Duodenal mucosa (tissue), 2 donors: ENCODE data around the gene VBP1.
A peak's percentile ranks its signal among the peaks of the same experiment; 100 is the strongest.

Source experiments
- H3K27ac ChIP-seq: one replicate; pipeline ENCODE4 v1.7.0; 2013; ENCODE audit warnings: low read depth, low read length
- H3K27me3 ChIP-seq, 2 donors: one replicate each; pipeline ENCODE4 v1.7.0; 2013; ENCODE audit warnings: low read length in 2 of 2, control low read depth in 1 of 2; ENCODE audit not compliant: insufficient read depth in 2 of 2, control insufficient read depth in 1 of 2
- H3K36me3 ChIP-seq, 2 donors: one replicate each; pipeline ENCODE4 v1.7.0; 2013; ENCODE audit warnings: low read length in 2 of 2, control low read depth in 1 of 2; ENCODE audit not compliant: insufficient read depth in 2 of 2, control insufficient read depth in 1 of 2
- H3K4me1 ChIP-seq, 2 donors: one replicate each; pipeline ENCODE4 v1.7.0; 2013; ENCODE audit warnings: low read length in 2 of 2, control low read depth in 1 of 2; ENCODE audit not compliant: insufficient read depth in 2 of 2, control insufficient read depth in 1 of 2
- H3K4me3 ChIP-seq, 2 donors: one replicate each; pipeline ENCODE4 v1.7.0; 2013; ENCODE audit warnings: low read length in 2 of 2, low read depth in 1 of 2
- H3K9ac ChIP-seq, 2 donors: one replicate each; pipeline ENCODE4 v1.7.0; 2013; ENCODE audit warnings: low read length in 2 of 2, low read depth in 1 of 2
- H3K9me3 ChIP-seq, 2 donors: one replicate each; pipeline ENCODE4 v1.7.0; 2013; ENCODE audit warnings: low read length in 2 of 2, control low read depth in 1 of 2; ENCODE audit not compliant: control insufficient read depth in 1 of 2

The VBP1 gene

GRCh38 chrX:155216179-155216939 lies at the start of gene VBP1:
VBP1 (plus strand) TSS chrX:155216460; CDS start chrX:155216483, 23 bp downstream.
- peaks cover 0 to 5% of the 10 kb centered on the region in 2 donors for H3K36me3 ChIP-seq
- peak within 1 kb of the TSS; percentile 63 to 84 for H3K9ac ChIP-seq
- H3K27ac ChIP-seq: peak within 1 kb of the TSS; percentile 66
- no peaks in the 10 kb centered on the region for H3K9me3 ChIP-seq
- peak within 1 kb of the TSS; percentile 90 to 91 for H3K4me3 ChIP-seq
- H3K27me3 ChIP-seq: no peaks in the 10 kb centered on the region
- H3K4me1 ChIP-seq: peaks cover 0 to 11% of the 10 kb centered on the region in 2 donors

- no peaks in the 10 kb centered on the region for H3K36me3 ChIP-seq
- no peak overlapping the region for H3K9ac ChIP-seq
Measured at GRCh38 chrX:155169881-155170280, 46.4 kb upstream of the VBP1 start.

GRCh38 chrX:155179346-155179997 lies 36.8 kb upstream of the VBP1 start:
- Histone ChIP-seq H3K27me3 (no peaks in the 10 kb centered on the region), H3K4me3 (no peak overlapping the region), H3K9me3 (no peaks in the 10 kb centered on the region), H3K27ac (no peak overlapping the region), H3K9ac (no peak overlapping the region), H3K36me3 (no peaks in the 10 kb centered on the region), H3K4me1 (no peaks in the 10 kb centered on the region)

More at GRCh38 chrX:155169881-155170280, 46.4 kb upstream of the VBP1 start:
- H3K27me3 ChIP-seq: no peaks in the 10 kb centered on the region
- no peaks in the 10 kb centered on the region for H3K9me3 ChIP-seq
- H3K4me1 ChIP-seq: no peaks in the 10 kb centered on the region
- H3K27ac ChIP-seq: no peak overlapping the region
- H3K4me3 ChIP-seq: no peak overlapping the region

- Histone ChIP-seq H3K36me3 (no peaks in the 10 kb centered on the region), H3K4me1 (no peaks in the 10 kb centered on the region), H3K27me3 (no peaks in the 10 kb centered on the region), H3K9me3 (no peaks in the 10 kb centered on the region), H3K9ac (no peak overlapping the region), H3K27ac (no peak overlapping the region), H3K4me3 (no peak overlapping the region)
Measured at GRCh38 chrX:155188786-155189185, 27.5 kb upstream of the VBP1 start.

- Histone ChIP-seq H3K27me3 (no peaks in the 10 kb centered on the region), H3K9ac (no peak overlapping the region), H3K36me3 (no peaks in the 10 kb centered on the region), H3K4me1 (no peaks in the 10 kb centered on the region), H3K27ac (no peak overlapping the region), H3K9me3 (no peaks in the 10 kb centered on the region), H3K4me3 (no peak overlapping the region)
Measured at GRCh38 chrX:155211208-155211607, 5.1 kb upstream of the VBP1 start.

GRCh38 chrX:155213731-155214130 lies 2.5 kb upstream of the VBP1 start:
- peaks cover 0 to 11% of the 10 kb centered on the region in 2 donors for H3K4me1 ChIP-seq
- H3K27ac ChIP-seq: no peak overlapping the region
- no peaks in the 10 kb centered on the region for H3K9me3 ChIP-seq

GRCh38 chrX:155215443-155216178 lies 649 bp upstream of the VBP1 start:
- H3K27ac ChIP-seq: peak overlapping the region; percentile 36
- H3K27me3 ChIP-seq: no peaks in the 10 kb centered on the region
- H3K9ac ChIP-seq: peak overlapping the region; percentile 63 to 81
- H3K9me3 ChIP-seq: no peaks in the 10 kb centered on the region
- H3K36me3 ChIP-seq: peaks cover 0 to 3% of the 10 kb centered on the region in 2 donors
- peak overlapping the region; percentile 90 to 91 for H3K4me3 ChIP-seq
- H3K4me1 ChIP-seq: peaks cover 0 to 11% of the 10 kb centered on the region in 2 donors

More at GRCh38 chrX:155213731-155214130, 2.5 kb upstream of the VBP1 start:
- no peaks in the 10 kb centered on the region for H3K36me3 ChIP-seq
- no peak overlapping the region for H3K4me3 ChIP-seq
- H3K27me3 ChIP-seq: no peaks in the 10 kb centered on the region
- no peak overlapping the region for H3K9ac ChIP-seq

- H3K9ac ChIP-seq: peak overlapping the region; percentile 47 to 63
- H3K36me3 ChIP-seq: peaks cover 0 to 8% of the 10 kb centered on the region in 2 donors
- no peaks in the 10 kb centered on the region for H3K9me3 ChIP-seq
- H3K4me1 ChIP-seq: peaks cover 0 to 11% of the 10 kb centered on the region in 2 donors
- H3K4me3 ChIP-seq: peak overlapping the region; percentile 90 to 91
- no peaks in the 10 kb centered on the region for H3K27me3 ChIP-seq
- no peak overlapping the region for H3K27ac ChIP-seq
Measured at GRCh38 chrX:155216940-155217440, 730 bp downstream of the VBP1 start.

- no peak overlapping the region for H3K9ac ChIP-seq
- no peak overlapping the region for H3K27ac ChIP-seq
- no peak overlapping the region for H3K4me3 ChIP-seq
- H3K9me3 ChIP-seq: no peaks in the 10 kb centered on the region
- peaks cover 0 to 10% of the 10 kb centered on the region in 2 donors for H3K36me3 ChIP-seq
- H3K4me1 ChIP-seq: peaks cover 0 to 11% of the 10 kb centered on the region in 2 donors
- no peaks in the 10 kb centered on the region for H3K27me3 ChIP-seq
Measured at GRCh38 chrX:155218777-155219176, 2.5 kb downstream of the VBP1 start.
